GM19193 (cell line): ENCODE measurements around the gene BRD3OS.

Experiments used
- POLR2A ChIP-seq: IDR thresholded peaks from 4 replicates; pipeline ENCODE4 v1.6.1; 2011; ENCODE audit not compliant: insufficient read depth, insufficient read length; ENCODE audit errors: extremely low read depth

Gene BRD3OS

DNA sequence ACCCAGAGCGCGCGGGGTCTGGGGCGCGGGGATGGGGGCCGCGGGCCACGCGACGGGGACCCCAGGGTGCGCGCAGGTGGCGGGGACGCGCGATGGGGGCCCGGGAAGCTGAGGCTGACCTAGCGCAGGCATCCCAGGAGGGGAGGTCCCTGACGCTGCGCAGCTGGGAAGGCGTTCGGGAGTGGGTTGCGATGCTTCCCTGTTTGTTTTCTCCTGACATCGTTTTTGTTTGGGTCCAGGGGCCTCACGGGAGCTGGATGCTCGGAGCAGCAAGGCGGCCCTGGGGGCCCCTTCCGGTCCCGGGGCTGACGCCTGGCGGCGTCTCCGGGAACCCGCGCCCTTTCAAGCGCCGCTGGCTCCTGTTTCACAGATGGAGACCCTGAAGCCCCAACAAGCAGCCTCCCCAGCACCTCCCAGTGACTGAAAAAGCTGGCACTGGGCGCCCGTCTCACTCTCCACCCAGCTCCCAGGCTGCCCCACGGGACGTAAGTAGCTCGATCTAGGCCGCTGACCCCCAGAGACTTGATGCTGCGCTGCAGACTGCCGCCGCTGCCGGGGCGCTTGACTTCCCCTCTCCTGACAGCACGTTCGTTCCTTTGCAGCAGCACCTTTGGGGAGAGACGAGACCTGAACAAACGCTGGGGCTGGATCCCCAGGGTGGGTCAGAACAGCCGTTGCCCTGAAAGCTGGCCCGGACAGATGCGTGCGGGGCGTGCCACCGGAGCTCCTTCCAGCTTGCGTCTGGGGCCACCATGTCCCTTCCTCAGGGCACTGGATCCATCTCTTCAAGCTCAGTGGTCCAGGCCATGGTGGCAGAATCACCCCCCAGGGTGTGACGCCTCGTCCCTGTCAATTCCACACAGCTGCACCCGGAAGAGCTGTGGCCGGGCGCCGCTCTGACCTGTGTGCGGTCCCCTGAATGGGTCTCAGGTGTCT, 593 bp downstream of the BRD3OS start:
- TF ChIP-seq POLR2A: no peak

DNA sequence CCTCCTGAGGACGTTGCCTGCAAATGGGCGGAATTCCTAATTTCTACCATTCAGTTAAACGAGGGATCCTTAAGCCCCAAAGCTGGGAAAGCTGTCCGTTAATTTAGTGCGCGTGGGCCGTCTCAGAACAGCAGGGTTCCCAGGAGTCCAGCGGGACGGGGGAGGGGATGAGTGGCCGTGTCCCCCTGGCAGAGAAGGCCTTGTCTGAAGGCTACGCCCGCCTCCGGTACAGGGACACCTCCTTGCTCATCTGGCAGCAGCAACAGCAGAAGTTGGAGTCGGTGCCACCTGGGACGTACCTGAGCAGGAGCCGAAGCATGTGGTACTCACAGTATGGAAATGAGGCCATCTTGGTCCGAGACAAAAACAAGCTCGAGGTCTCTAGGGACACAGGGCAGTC, 1.3 kb downstream of the BRD3OS start:
- TF ChIP-seq POLR2A: no peak

DNA sequence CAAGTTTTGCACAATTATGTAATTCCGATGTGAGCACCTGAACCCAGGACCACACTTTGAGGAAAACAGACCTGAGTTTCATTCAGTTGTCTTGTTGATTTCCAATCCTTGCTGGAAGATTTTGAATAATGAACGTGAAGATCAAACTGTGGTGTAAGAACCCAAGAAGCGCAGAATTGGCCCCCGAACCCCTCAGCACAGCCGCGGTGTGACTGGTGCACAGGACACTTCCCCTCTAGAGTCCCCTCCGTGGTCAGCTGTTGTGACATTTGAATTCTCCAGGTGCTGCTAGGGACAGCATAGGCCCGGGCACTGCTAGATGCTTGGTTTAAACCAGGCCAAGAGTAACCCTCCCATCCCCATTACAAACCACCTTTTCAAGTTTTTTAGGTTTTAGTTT, 1.7 kb downstream of the BRD3OS start:
- TF ChIP-seq POLR2A: no peak

DNA sequence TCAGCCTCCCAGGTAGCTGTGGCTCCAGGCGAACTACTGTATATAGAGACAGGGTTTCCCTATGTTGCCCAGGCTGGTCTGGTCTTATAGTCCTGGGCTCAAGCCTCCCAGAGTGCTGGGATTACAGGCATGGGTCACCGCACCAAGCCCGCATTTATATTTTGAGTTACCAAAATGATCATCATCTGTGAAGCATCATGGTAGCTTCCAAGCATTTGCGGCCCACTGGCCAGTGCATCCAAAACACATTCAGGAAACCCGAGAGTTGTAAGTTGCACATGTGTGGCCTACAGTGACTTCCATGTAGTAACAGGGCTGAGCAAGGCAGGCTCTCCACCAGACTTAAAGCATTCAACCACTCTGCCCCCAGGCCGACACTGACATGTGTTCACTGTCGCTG, 2.3 kb downstream of the BRD3OS start:
- TF ChIP-seq POLR2A: no peak

DNA sequence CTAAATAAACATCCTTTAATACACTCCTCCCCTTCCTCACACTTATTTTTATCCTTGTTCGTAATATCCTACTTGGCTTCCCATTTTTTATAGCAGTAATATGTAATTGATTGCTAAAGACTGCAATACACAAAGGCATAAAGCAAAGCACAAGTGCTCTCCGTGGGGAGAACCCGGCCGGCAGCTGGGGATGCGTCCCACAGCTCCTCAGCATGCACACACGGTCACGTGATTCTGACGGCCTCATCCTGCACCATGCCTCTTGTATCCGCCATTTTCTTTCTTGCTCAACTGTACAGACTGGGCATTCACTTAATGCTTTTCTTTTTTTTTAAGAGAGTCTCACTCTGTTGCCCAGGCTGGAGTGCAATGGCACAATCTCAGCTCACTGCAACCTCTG, 2.8 kb downstream of the BRD3OS start:
- TF ChIP-seq POLR2A: no peak

DNA sequence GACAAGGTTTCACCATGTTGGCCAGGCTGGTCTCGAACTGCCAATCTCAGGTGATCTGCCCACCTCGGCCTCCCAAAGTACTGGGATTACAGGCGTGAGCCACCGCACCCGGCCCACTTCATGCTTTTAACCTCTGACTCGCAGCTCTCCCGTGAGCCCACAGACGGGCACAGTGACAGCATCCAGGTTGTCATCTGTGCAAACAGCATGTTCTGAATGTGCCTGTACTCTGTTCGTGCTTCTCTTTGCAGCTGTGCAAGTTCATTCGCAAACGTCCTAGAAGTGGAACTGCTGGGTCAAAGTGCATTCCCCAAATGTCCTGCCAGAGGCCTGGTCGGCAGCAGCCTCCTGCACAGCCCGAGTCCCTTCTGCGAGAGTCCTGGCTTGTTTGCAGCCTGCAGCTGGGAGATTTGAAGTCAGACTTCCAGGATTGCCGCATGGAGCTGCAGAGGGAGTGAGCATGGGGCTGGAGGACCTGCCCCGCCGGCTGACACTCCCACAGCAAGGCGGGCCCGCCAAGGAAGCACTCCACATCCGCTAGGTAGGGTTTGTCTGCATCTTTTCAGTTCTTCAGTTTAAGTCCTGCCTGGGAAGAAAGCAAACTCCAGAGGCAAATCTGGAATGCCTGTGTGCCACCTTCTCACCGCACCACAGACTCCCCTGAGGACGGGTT, 3.4 kb downstream of the BRD3OS start:
- no peak for TF ChIP-seq POLR2A

DNA sequence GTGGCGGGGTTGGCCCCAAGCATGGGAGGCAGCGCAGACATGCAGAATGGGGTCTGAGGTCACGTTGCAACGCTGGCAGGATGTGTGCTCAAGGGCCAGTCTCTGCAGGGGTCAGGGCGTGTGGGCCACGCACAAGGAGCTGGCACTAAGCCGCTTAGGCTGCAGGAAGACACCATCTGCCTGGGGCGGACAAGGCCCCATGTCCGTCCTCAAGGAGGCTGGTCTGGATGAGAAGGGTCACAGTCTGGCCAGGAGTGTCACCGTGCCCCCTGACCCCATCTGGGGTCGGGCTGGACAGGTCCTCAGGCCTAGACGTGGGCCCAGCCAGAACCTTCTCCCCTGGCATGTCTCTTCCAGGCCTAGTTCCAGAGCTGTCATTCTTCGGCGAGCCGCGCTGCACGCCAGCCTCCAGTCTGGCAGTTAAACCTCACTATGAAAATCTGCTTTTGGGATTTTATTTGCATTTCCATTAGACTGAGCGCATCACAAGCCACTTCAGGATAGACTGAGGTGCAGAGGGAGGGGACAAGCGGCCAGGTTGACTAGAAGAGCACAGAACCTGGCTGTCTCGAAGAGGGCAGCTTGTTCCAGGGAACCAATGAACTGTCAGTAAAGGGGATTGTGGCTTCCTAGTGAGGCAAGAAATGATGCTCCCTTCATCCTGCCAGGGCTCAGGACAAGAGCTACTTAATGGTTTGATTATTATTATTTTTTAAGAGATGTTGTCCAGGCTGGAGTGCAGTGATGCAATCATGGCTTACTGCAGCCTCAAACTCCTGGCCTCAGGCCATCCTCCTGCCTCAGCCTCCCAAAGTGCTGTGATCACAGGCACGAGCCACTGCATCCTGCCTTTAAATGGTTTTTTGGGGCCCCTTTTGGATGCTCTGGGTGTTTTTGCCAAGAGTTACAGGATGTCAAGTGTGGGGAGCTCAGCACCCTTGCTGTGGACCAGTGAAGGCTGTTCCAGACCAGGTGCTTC, 4.3 kb downstream of the BRD3OS start:
- TF ChIP-seq POLR2A: no peak

DNA sequence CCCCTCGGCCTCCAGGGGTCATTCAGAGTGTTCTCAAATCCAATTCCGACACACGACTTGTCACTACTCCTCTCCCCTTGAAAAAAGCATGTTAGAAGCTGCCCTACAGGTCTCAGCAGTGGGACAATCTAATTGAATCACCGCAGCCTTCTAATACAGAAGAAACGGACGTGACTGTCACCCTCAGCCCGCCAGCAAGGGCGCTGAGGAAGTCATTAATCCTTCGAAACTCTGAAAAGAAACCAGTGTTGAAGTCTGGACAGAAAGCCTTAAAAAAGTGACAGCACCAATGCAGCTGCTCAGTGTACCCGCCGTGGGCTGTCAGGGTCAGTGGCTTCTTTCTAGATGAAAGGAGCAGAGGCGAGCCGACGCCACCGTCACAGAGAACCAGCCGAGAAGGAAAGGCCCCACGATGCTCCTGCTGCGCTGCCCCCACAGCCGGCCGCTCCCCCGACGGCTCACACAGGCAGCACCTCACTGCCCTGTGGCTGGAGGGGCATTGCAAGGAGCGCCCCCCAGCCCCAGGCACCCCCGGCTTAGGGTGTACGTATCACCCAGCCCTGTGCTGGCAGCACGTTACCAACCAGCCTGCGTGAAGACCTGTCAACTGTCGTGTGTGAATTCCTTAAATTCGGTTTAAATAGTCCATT, 5.7 kb downstream of the BRD3OS start:
- TF ChIP-seq POLR2A: no peak

DNA sequence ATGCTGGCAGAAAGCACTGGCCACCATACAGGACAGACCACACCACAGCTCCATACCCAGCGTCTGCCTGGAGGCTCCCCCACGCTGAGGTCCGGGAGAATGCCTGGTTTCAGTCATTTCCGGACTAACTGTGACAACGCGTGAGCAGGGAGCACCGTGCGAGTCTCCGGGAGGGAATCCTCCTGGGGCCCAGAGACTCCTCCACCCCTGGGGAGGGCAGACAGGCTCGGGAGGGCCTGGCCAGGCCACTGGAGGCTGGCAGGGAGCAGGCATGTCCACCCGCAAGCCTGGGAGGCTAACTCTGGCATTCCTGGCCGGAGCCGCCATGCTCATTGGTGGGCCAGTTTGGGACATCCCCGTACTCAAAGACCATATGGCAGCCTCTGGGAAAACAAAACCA, 6.5 kb downstream of the BRD3OS start:
- no peak for TF ChIP-seq POLR2A

DNA sequence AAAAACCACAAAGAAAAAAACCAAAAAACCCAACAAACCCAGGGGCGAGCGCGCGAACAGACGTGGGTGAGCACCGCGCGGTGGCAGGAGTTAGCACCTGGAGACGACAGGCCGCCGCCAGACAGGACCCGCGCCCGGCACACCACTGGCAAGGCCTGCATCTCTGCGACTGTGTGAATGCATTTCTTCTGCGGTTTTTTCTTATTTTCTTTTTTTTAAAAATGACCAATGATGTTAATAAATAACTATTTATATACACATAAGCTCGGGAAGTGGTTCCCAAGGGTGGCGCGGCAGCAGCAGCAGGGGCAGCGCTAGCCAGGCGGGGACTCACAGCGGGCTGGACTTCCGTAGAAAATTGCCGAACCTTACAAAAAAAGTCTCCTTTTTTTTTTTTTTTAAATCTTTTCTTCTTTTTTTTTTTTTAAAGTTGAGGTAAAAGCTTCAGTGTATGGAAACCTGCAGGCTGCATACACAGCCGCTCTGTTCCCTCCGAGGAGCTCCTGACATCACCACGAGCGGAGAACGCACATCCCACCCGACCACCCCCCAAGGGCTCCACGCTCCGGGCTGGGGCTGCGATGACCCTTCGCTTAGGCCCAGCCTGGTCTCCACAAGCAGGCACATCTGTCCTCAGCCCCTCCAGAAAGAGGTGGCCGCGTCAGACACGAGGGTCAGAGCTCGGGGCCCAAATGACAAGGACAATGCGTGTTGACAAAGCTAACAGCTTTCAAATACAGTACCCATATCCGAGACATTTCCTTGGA, 7.4 kb downstream of the BRD3OS start:
- no peak for TF ChIP-seq POLR2A

DNA sequence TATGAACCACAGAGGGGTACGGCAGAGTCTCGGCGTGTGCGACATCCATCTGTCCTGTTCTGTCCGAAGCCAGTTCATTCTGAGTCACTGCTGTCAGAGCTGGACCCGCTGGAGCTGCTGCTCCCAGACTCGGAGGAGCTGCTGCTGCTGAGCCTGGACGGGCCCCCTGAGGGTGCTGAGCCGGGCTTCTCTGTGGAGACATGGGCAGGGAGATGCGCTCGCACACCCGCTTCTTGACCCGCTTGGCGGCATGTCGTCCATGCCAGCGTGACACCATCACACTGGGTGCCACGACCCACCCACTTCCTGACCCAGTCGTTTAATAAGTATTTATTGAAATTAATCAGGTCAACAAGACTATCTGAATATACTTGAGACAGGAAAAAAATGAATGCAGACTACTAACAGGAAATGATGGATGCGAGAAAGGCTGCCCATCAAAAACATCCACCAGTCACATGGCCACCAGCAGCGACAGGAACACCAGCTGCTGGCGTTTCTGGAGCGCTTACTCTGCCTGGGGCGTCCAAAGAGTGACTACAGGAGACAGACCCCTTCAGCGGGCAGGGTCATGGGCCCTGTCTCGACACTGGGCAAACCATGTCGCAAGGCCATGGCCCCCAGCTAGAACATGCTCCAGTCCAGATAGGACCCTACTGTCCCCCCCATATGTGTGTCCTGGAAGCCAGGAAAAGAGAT, 8.4 kb downstream of the BRD3OS start:
- TF ChIP-seq POLR2A: no peak

DNA sequence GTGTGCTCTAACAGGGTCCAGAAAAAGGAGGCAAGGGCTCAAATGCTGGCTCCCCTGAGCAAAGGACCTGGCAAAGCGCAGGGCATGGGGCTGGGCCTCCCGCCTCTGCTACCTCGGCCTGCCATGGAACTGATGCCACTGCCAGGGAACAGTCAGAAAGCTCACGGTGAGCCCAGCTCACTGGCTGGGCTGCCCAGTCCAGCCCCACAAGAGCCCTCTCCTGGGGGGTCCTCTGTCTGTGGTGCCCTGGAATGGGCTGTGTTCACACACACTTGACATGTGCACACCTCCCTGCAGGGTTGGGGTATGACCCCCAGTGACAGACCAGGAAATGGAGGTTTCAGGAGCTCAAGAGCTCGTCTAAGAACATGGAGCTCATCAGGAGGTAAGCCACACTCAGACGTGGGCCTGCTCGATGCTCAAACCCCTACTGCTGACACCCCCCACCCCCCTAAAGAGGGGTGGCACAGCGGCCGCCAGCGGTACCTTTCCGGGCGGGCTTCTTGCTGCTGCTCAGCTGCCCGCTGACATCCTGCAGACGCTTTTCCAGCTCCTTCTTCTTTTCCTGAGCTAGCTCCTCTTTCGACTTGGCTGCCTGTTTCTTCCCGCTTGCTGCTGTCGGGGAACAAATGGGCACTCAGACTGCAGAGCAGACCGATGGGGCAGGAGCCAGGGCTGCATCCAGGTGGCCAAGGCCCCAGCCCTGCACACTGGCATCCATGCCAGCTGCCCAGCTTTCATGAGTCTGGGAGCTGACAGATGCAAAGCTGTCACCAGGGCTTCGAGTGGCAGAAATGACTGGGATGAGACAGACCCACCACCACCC, 9.1 kb downstream of the BRD3OS start:
- no peak for TF ChIP-seq POLR2A
